NCI-H1436 treated with DMSO at 0.1 percent for 48 hours (cell line): ENCODE data around the gene GLI1.
A peak's percentile ranks its signal among the peaks of the same experiment; 100 is the strongest.
"Not testable (repeated sequence)": the region's sequence is repeated elsewhere in the genome, so short reads cannot be mapped to it uniquely, and the experiment has no call there.

Experiments used
- DNase-seq: peaks from one replicate; lab custom pipeline; 2025; lab: John Stamatoyannopoulos, UW

The GLI1 gene

GRCh38 chr12:57459750-57460467, at the start of gene GLI1:
Gene GLI1 (plus strand): TSS chr12:57459785. CDS start chr12:57463692, 3,907 bp downstream.
- no peak for DNase-seq

GRCh38 chr12:57410534-57410933, 49.1 kb upstream of the GLI1 start:
- DNase-seq: no peak

- DNase-seq: not testable (repeated sequence)
Measured at GRCh38 chr12:57414160-57414559, 45.4 kb upstream of the GLI1 start.

- no peak for DNase-seq
Measured at GRCh38 chr12:57415088-57415487, 44.5 kb upstream of the GLI1 start.

- no peak for DNase-seq
Measured at GRCh38 chr12:57416039-57416996, 43.3 kb upstream of the GLI1 start.

- no peak for DNase-seq
Measured at GRCh38 chr12:57418255-57418654, 41.3 kb upstream of the GLI1 start.

GRCh38 chr12:57419495-57419894, 40.1 kb upstream of the GLI1 start:
- no peak for DNase-seq

GRCh38 chr12:57420482-57420881, 39.1 kb upstream of the GLI1 start:
- DNase-seq: no peak

GRCh38 chr12:57426948-57427347, 32.6 kb upstream of the GLI1 start:
- DNase-seq: not testable (repeated sequence)

GRCh38 chr12:57428965-57429364, 30.6 kb upstream of the GLI1 start:
- DNase-seq: no peak

- DNase-seq: no peak
Measured at GRCh38 chr12:57429473-57430111, 30.0 kb upstream of the GLI1 start.

GRCh38 chr12:57430112-57430930, 29.3 kb upstream of the GLI1 start:
- DNase-seq: no peak

GRCh38 chr12:57430931-57431566, 28.5 kb upstream of the GLI1 start, which contains the start of gene R3HDM2:
Gene R3HDM2 (minus strand): TSS chr12:57431043. CDS start chr12:57310428, 120,615 bp downstream.
- DNase-seq: peak; percentile 80

GRCh38 chr12:57431654-57432188, 27.9 kb upstream of the GLI1 start:
- no peak for DNase-seq

GRCh38 chr12:57433370-57433769, 26.2 kb upstream of the GLI1 start:
- DNase-seq: no peak

GRCh38 chr12:57434517-57435223, 24.9 kb upstream of the GLI1 start, which contains the start of gene INHBC:
Gene INHBC (plus strand): TSS chr12:57434784. CDS start chr12:57434887, 103 bp downstream.
- no peak for DNase-seq

GRCh38 chr12:57435293-57435692, 24.3 kb upstream of the GLI1 start:
- no peak for DNase-seq

- no peak for DNase-seq
Measured at GRCh38 chr12:57438400-57438799, 21.2 kb upstream of the GLI1 start.

- no peak for DNase-seq
Measured at GRCh38 chr12:57439762-57440266, 19.8 kb upstream of the GLI1 start.

GRCh38 chr12:57441393-57441792, 18.2 kb upstream of the GLI1 start:
- DNase-seq: not testable (repeated sequence)
